Epithelial cell of prostate (primary cell): ENCODE data around the gene LCOR.
"Not testable (repeated sequence)": the region's sequence is repeated elsewhere in the genome, so short reads cannot be mapped to it uniquely, and the experiment has no call there.

ENCODE experiments used
- DNase-seq: peaks from one replicate; pipeline ENCODE4 v3.0.0-alpha.2; 2011; ENCODE audit warnings: low read depth, low spot score
- H3K27ac ChIP-seq: fragments of 450-650 bp; 2 replicates; pipeline ENCODE4 v1.5.1; 2017; ENCODE audit warnings: mild to moderate bottlenecking

The LCOR gene

GRCh38 chr10:97023401-97024167 is 191.5 kb downstream of the LCOR start:
- DNase-seq, result no peak
- H3K27ac ChIP-seq, result no peak overlapping the region

GRCh38 chr10:97024168-97025073 is 192.3 kb downstream of the LCOR start:
- no peak overlapping the region for H3K27ac ChIP-seq
- DNase-seq, result peak; percentile 43

- no peak overlapping the region for H3K27ac ChIP-seq
- no peak for DNase-seq
These were observed 193.6 kb downstream of the LCOR start for GRCh38 chr10:97025613-97026242.

GRCh38 chr10:97028126-97028831 is 196.2 kb downstream of the LCOR start:
- no peak overlapping the region for H3K27ac ChIP-seq
- no peak for DNase-seq

GRCh38 chr10:97028832-97029178 is 196.7 kb downstream of the LCOR start:
- no peak for DNase-seq
- H3K27ac ChIP-seq, result no peak overlapping the region

- no peak for DNase-seq
- H3K27ac ChIP-seq, result no peak overlapping the region
These were observed 197.2 kb downstream of the LCOR start for GRCh38 chr10:97029271-97029670.

GRCh38 chr10:97030894-97031293 is 198.8 kb downstream of the LCOR start:
- no peak overlapping the region for H3K27ac ChIP-seq
- no peak for DNase-seq

- DNase-seq, result no peak
- no peak overlapping the region for H3K27ac ChIP-seq
These were observed 199.4 kb downstream of the LCOR start for GRCh38 chr10:97031459-97031858.

- no peak for DNase-seq
- no peak overlapping the region for H3K27ac ChIP-seq
These were observed 200.5 kb downstream of the LCOR start for GRCh38 chr10:97032624-97033023.

GRCh38 chr10:97033841-97034240 is 201.7 kb downstream of the LCOR start:
- DNase-seq, H3K27ac ChIP-seq: not testable (repeated sequence)

- H3K27ac ChIP-seq, result no peak overlapping the region
- DNase-seq, result no peak
These were observed 202.2 kb downstream of the LCOR start for GRCh38 chr10:97034301-97034700.

- H3K27ac ChIP-seq, result no peak overlapping the region
- no peak for DNase-seq
These were observed 203.1 kb downstream of the LCOR start for GRCh38 chr10:97034958-97035769.

GRCh38 chr10:97037365-97038361 is 205.6 kb downstream of the LCOR start:
- DNase-seq, result no peak

GRCh38 chr10:97038688-97039087 is 206.6 kb downstream of the LCOR start:
- DNase-seq, result no peak

More at GRCh38 chr10:97037365-97038361, 205.6 kb downstream of the LCOR start:
- no peak overlapping the region for H3K27ac ChIP-seq

GRCh38 chr10:97039538-97040247 is 207.6 kb downstream of the LCOR start:
- H3K27ac ChIP-seq, result no peak overlapping the region

More at GRCh38 chr10:97038688-97039087, 206.6 kb downstream of the LCOR start:
- no peak overlapping the region for H3K27ac ChIP-seq

GRCh38 chr10:97040248-97040584 is 208.1 kb downstream of the LCOR start:
- no peak for DNase-seq
- no peak overlapping the region for H3K27ac ChIP-seq

More at GRCh38 chr10:97039538-97040247, 207.6 kb downstream of the LCOR start:
- no peak for DNase-seq

GRCh38 chr10:97040706-97041105 is 208.6 kb downstream of the LCOR start:
- no peak overlapping the region for H3K27ac ChIP-seq
- DNase-seq, result no peak

GRCh38 chr10:97042081-97042480 is 210.0 kb downstream of the LCOR start:
- DNase-seq, result no peak
- no peak overlapping the region for H3K27ac ChIP-seq
